ENCODE data around the gene BAZ1A.
"Not testable (repeated sequence)": the region's sequence is repeated elsewhere in the genome, so short reads cannot be mapped to it uniquely, and the experiment has no call there.

BAZ1A gene

GRCh38 chr14:34863844-34864243 lies 11.3 kb downstream of the BAZ1A start:
- no peak overlapping the region for H3K4me3 ChIP-seq (ENCODE audit: low read depth, low read length)

GRCh38 chr14:34858765-34859164 lies 16.4 kb downstream of the BAZ1A start:
- no peak overlapping the region for H3K4me3 ChIP-seq (ENCODE audit: low read depth, low read length)

GRCh38 chr14:34857689-34858449 lies 17.3 kb downstream of the BAZ1A start:
- H3K4me3 ChIP-seq (ENCODE audit: low read depth, low read length), result no peak overlapping the region

- no peak overlapping the region for H3K4me3 ChIP-seq (ENCODE audit: low read depth, low read length)
Observed at GRCh38 chr14:34853041-34853440, 22.1 kb downstream of the BAZ1A start.

- H3K4me3 ChIP-seq (ENCODE audit: low read depth, low read length), result no peak overlapping the region
Observed at GRCh38 chr14:34851395-34851794, 23.8 kb downstream of the BAZ1A start.

- H3K4me3 ChIP-seq (ENCODE audit: low read depth, low read length), result no peak overlapping the region
Observed at GRCh38 chr14:34845869-34846268, 29.3 kb downstream of the BAZ1A start.

GRCh38 chr14:34843011-34843554 lies 32.1 kb downstream of the BAZ1A start:
- H3K4me3 ChIP-seq (ENCODE audit: low read depth, low read length), result no peak overlapping the region

GRCh38 chr14:34837801-34838322 lies 37.3 kb downstream of the BAZ1A start:
- H3K4me3 ChIP-seq (ENCODE audit: low read depth, low read length), result no peak overlapping the region

- H3K4me3 ChIP-seq (ENCODE audit: low read depth, low read length), result no peak overlapping the region
Observed at GRCh38 chr14:34835312-34835711, 39.8 kb downstream of the BAZ1A start.

GRCh38 chr14:34833549-34834523 lies 41.3 kb downstream of the BAZ1A start:
- H3K4me3 ChIP-seq (ENCODE audit: low read depth, low read length), result no peak overlapping the region

GRCh38 chr14:34826661-34827060 lies 48.5 kb downstream of the BAZ1A start:
- H3K4me3 ChIP-seq (ENCODE audit: low read depth, low read length), result no peak overlapping the region

GRCh38 chr14:34824826-34825225 lies 50.3 kb downstream of the BAZ1A start:
- no peak overlapping the region for H3K4me3 ChIP-seq (ENCODE audit: low read depth, low read length)

- no peak overlapping the region for H3K4me3 ChIP-seq (ENCODE audit: low read depth, low read length)
Observed at GRCh38 chr14:34824256-34824655, 50.9 kb downstream of the BAZ1A start.

GRCh38 chr14:34817768-34818167 lies 57.4 kb downstream of the BAZ1A start:
- no peak overlapping the region for H3K4me3 ChIP-seq (ENCODE audit: low read depth, low read length)

- H3K4me3 ChIP-seq (ENCODE audit: low read depth, low read length), result no peak overlapping the region
Observed at GRCh38 chr14:34810028-34810427, 65.1 kb downstream of the BAZ1A start.

GRCh38 chr14:34806257-34806656 lies 68.9 kb downstream of the BAZ1A start:
- no peak overlapping the region for H3K4me3 ChIP-seq (ENCODE audit: low read depth, low read length)

GRCh38 chr14:34804933-34805332 lies 70.2 kb downstream of the BAZ1A start:
- H3K4me3 ChIP-seq (ENCODE audit: low read depth, low read length), result no peak overlapping the region

- H3K4me3 ChIP-seq (ENCODE audit: low read depth, low read length), result not testable (repeated sequence)
Observed at GRCh38 chr14:34798861-34799260, 76.3 kb downstream of the BAZ1A start.

GRCh38 chr14:34797747-34798583 lies 77.2 kb downstream of the BAZ1A start:
- no peak overlapping the region for H3K4me3 ChIP-seq (ENCODE audit: low read depth, low read length)

GRCh38 chr14:34796902-34797301 lies 78.3 kb downstream of the BAZ1A start:
- no peak overlapping the region for H3K4me3 ChIP-seq (ENCODE audit: low read depth, low read length)
